Testis (tissue), 3 donors: ENCODE measurements around the gene RTL1. TPM values are rescaled to one million over a fixed set of nuclear protein-coding genes. Genes with fewer than 3 reads are reported as not detected.

Experiments used
- DNase-seq: peaks from one replicate; pipeline ENCODE4 v3.0.0-alpha.2; 2019
- H3K27ac ChIP-seq, 2 donors: fragments of 200-600 bp; sonication (generic); one replicate each; pipeline ENCODE4 v1.5.1; 2019
- H3K27me3 ChIP-seq: fragments of 200-600 bp; sonication (generic); one replicate; pipeline ENCODE4 v1.5.1; 2019
- H3K36me3 ChIP-seq: fragments of 200-600 bp; sonication (generic); one replicate; pipeline ENCODE4 v1.5.1; 2017; ENCODE audit warnings: low read depth; ENCODE audit errors: missing control alignments
- H3K4me1 ChIP-seq: fragments of 200-600 bp; sonication (generic); one replicate; pipeline ENCODE4 v1.5.1; 2019
- H3K4me3 ChIP-seq, 2 donors: fragments of 200-600 bp; sonication (generic); one replicate each; pipeline ENCODE4 v1.5.1; 2017 to 2019
- H3K9me3 ChIP-seq: fragments of 200-600 bp; sonication (generic); one replicate; pipeline ENCODE4 v1.5.1; 2017
- POLR2A ChIP-seq: fragments of 450-650 bp; IDR thresholded peaks from one replicate; pipeline ENCODE4 v1.6.1; 2017; ENCODE audit warnings: antibody characterized with exemption, mild to moderate bottlenecking, moderate library complexity
- WGBS, 2 donors: methylation state at CpG; one replicate each; pipeline ENCODE4 v1.1.5; 2018; 5-methylcytosine and 5-hydroxymethylcytosine counted together
- intact Hi-C: fragments of 100-400 bp; cut with DNase I; formaldehyde crosslinking; loops from one replicate; pipeline ENCODE4 v1.15.1; 2023; ENCODE audit warnings: low total_unique reads
- polyA plus RNA-seq: library from polyadenylated mRNA; stranded (reverse); fragments of 350-450 nt; fragmentation: Illumina TruSeq; extraction: RNeasy Lipid Tissue Mini Kit (QIAGEN cat#74804); gene quantifications from one replicate; pipeline ENCODE4 v1.2.3, GENCODE V29; 2014; ENCODE audit warnings: low read depth, low replicate concordance; ENCODE audit not compliant: insufficient read depth
- total RNA-seq, 2 donors: library from RNA; depleted of rRNA; stranded (reverse); fragments of >200 nt; gene quantifications; one replicate each; pipeline ENCODE4 v1.2.3, GENCODE V29; 2016
- TF ChIP-seq, protein P1 (sequence below), 3 experiments: fragments of 450-650 bp in 2 of 3; fragments of 200-600 bp in 1 of 3; sonication (generic) in 1 of 3; IDR thresholded peaks; one replicate each; pipeline ENCODE4 v1.5.1; 2016 to 2019; ENCODE audit warnings: antibody characterized with exemption in 3 of 3, mild to moderate bottlenecking in 2 of 3, moderate library complexity in 1 of 3

RTL1 gene
- total and polyA plus RNA-seq, 3 donors from 2014 or later = 0.34 to 1.2 (median 0.94) TPM

DNA sequence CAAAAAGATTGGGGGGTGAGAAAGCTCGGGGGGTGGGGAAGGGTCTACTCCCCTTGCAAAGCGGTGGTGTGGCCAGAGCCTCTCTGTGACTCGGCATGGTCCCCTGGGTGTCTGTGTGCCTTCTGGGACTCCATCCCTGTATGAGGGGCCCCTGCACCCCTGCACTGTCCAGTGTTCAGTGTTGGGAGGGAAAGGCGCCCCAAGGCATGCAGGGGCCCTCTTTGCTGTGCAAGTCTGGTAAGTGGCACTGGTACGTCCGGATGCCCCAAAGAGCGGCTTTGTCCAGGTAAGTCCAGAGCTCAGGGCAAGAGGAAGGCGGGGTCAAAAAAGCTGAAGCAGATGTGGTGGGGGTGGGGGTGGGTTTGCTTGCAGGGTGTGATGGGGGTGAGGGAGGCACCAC lies 23.7 kb downstream of the RTL1 start:
- intact Hi-C loops = no loop called here
- no peak overlapping the region for H3K4me3 ChIP-seq
- no peaks in the 10 kb centered on the region for H3K36me3 ChIP-seq
- TF ChIP-seq, protein P1, sequence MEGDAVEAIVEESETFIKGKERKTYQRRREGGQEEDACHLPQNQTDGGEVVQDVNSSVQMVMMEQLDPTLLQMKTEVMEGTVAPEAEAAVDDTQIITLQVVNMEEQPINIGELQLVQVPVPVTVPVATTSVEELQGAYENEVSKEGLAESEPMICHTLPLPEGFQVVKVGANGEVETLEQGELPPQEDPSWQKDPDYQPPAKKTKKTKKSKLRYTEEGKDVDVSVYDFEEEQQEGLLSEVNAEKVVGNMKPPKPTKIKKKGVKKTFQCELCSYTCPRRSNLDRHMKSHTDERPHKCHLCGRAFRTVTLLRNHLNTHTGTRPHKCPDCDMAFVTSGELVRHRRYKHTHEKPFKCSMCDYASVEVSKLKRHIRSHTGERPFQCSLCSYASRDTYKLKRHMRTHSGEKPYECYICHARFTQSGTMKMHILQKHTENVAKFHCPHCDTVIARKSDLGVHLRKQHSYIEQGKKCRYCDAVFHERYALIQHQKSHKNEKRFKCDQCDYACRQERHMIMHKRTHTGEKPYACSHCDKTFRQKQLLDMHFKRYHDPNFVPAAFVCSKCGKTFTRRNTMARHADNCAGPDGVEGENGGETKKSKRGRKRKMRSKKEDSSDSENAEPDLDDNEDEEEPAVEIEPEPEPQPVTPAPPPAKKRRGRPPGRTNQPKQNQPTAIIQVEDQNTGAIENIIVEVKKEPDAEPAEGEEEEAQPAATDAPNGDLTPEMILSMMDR (IDR thresholded peaks at IDR 0.05) = no peak
- no peak for TF ChIP-seq POLR2A
- H3K4me1 ChIP-seq = no peaks in the 10 kb centered on the region
- WGBS, 2 donors = 84 to 96% methylated on average over 6 to 8 of the region's 8 CpGs
- H3K27ac ChIP-seq = no peak overlapping the region
- H3K9me3 ChIP-seq = no peaks in the 10 kb centered on the region
- no peak for DNase-seq
- no peaks in the 10 kb centered on the region for H3K27me3 ChIP-seq

DNA sequence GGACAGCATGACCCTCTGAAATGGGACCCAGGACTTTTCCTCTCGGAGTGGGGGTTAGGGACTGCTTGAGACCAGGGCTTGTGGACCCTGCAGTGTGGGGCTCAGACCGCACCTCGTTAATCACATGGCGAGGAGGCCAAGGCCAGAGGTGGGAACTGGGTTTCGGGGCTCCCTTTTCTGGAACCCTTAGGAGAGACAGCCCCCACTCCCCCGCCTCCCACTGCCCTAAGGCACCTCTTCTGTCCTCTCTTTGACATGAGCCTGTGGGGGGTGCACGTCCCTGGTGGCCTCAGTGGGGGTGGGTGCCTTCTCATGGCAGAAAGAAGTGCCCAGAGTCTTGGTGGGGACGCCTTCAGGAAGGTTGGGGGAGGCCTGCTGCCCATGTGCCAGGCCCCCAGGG lies 24.3 kb downstream of the RTL1 start:
- Histone ChIP-seq H3K4me3 (no peak overlapping the region), H3K4me1 (no peaks in the 10 kb centered on the region), H3K27ac (no peak overlapping the region), H3K9me3 (no peaks in the 10 kb centered on the region), H3K36me3 (no peaks in the 10 kb centered on the region), H3K27me3 (no peaks in the 10 kb centered on the region)
- no peak for DNase-seq
- no peak for TF ChIP-seq POLR2A
- TF ChIP-seq, protein P1 (IDR thresholded peaks at IDR 0.05) = no peak
- intact Hi-C loops = no loop called here
- WGBS, 2 donors = 92 to 95% methylated on average over 3 to 8 of the region's 8 CpGs

DNA sequence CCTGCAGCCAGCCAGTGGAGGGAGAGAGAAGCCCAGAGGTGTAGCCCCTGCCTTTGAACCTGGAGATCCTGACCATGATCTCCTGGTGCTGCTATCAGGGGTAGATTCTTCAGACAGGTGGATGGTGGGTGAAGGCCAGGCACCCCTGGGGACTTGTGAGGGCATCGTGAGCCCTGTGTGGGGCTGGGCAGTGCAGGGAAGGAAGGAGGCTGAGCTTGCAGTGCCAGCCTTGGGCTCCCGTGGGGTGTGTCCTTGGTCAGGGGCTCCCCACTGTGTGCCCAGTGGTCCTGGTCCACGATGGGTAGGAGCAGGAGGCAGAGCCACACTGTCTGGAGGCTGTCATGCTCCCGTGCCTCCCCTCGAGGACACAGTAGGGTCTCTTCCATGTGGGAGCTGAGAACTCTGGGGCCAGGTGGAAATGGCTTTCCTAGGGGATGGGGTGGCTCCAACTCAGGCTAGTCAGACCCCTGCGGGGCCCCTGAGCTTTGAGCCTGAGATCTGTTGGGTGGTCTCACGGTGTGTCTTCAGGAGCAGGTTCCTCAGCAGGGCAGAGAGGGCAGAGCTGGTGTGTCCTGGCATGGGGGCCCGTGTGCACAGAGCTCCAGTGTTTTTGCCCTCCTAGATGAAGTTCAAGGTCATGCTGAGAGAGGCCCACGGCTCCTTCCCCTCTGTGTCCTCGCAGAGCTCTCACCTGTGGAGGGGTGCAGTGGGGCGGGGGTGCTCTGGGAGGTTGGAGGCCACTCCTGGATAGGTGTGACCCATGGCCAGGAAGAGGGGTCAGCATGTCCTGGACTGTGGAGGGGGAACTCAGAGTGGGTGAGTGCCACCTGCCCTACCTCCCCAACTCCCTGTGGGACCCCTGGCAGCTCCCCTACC lies 25.0 kb downstream of the RTL1 start:
- 76 to 100% methylated on average over 1 to 11 of the region's 11 CpGs for WGBS, 2 donors
- no peaks in the 10 kb centered on the region for H3K36me3 ChIP-seq
- no peak overlapping the region for H3K27ac ChIP-seq
- H3K4me3 ChIP-seq = no peak overlapping the region
- intact Hi-C loops = no loop called here
- DNase-seq = no peak
- TF ChIP-seq, protein P1 (IDR thresholded peaks at IDR 0.05) = no peak
- no peak for TF ChIP-seq POLR2A
- H3K27me3 ChIP-seq = no peaks in the 10 kb centered on the region
- H3K4me1 ChIP-seq = no peaks in the 10 kb centered on the region
- no peaks in the 10 kb centered on the region for H3K9me3 ChIP-seq

DNA sequence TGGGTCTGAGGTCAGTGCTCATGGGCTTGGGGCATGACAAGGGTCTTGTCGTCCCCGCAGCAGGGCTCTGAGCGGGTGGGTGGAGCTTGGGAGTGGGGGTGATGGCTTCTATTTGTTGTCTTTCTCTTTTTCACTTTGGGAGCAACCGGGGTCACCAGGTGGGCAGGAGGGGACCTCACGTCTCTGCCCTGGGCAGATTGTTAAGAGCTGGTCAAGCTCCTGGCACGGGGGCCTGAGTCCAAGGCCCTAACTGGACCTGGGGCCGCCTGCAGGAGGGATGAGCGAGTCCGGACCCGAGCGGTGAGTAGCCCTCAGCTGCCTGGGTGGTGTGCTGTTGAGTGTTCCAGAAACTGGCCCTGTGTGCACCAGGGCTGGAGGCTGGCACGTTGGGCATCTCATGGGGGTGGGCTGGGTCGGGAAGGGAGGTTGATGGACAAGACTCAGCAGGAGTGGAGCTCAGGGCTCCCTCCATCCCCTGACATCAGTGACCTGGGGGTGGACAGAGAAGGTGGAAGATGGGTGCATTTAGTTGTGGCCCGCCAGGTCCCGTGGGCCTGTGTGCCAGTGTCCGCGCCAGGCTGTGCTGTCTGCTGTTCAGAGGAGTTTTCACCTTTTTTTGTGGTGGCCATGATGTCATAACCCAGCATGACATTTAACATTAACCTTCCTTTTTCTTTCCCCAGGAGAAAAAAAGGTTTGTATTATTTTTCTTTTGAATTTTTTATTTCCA lies 27.5 kb downstream of the RTL1 start:
- Histone ChIP-seq H3K36me3 (no peaks in the 10 kb centered on the region), H3K9me3 (no peaks in the 10 kb centered on the region), H3K4me3 (no peak overlapping the region), H3K27me3 (no peaks in the 10 kb centered on the region), H3K4me1 (no peaks in the 10 kb centered on the region), H3K27ac (no peak overlapping the region)
- no peak for DNase-seq
- TF ChIP-seq, protein P1 (IDR thresholded peaks at IDR 0.05) = no peak
- no peak for TF ChIP-seq POLR2A
- intact Hi-C loops = no loop called here
- 79 to 84% methylated on average over 17 of the region's 17 CpGs for WGBS, 2 donors
